Endothelial cell of hepatic sinusoid (primary cell): Measurements from ENCODE around the gene TOR4A.

ENCODE experiments used
- in situ Hi-C: cut with HindIII; loops from 2 replicates; pipeline ENCODE4 v1.10.0; 2017; ENCODE audit warnings: low sequenced_read_pairs

Gene TOR4A

DNA sequence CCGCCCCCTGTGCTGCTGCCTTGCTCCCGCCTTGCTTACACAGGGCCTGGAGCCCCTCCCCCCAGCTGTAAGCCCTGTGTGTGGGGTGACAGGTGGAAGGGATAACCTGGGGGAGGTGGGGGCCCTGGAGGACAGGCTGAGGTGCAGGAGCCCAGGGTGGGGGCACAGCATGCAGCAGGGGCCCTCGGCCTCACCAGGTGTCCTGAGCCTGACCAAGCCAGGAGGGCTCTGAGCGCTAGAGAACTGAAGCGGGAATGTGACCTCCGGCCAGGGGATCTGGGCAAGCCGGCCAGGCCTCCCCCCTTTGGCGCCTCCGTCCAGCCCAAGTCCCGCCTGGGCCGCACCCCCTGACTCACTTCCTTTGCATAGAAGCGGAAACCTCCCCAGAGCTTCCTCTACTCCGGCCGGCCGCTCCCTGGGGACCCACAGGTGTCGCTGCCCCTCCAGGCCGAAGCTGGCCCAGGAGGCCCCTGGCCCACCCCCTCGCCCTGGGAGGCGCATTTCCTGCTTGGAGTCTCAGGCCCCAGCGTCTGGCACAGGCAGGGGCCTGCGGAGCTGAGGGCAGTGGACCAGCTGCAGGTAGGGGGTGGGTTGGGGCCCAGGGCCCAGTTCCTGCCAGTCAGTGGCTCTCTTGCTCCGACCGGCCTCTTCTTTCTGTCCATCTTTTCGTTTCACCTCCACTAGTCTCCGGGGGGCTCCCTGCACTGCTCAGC, at the start of gene TOR4A:
TSS of gene TOR4A (plus strand) at position 398 of the 713 bp plus-strand sequence. CDS start 964 bp downstream, outside the sequence.
- in situ Hi-C loops: no loop called here

- in situ Hi-C loops: no loop called here
Observed at GRCh38 chr9:137227853-137228505, 49.5 kb upstream of the TOR4A start.

- in situ Hi-C loops: no loop called here
Observed at GRCh38 chr9:137228506-137228967, 49.0 kb upstream of the TOR4A start.

DNA sequence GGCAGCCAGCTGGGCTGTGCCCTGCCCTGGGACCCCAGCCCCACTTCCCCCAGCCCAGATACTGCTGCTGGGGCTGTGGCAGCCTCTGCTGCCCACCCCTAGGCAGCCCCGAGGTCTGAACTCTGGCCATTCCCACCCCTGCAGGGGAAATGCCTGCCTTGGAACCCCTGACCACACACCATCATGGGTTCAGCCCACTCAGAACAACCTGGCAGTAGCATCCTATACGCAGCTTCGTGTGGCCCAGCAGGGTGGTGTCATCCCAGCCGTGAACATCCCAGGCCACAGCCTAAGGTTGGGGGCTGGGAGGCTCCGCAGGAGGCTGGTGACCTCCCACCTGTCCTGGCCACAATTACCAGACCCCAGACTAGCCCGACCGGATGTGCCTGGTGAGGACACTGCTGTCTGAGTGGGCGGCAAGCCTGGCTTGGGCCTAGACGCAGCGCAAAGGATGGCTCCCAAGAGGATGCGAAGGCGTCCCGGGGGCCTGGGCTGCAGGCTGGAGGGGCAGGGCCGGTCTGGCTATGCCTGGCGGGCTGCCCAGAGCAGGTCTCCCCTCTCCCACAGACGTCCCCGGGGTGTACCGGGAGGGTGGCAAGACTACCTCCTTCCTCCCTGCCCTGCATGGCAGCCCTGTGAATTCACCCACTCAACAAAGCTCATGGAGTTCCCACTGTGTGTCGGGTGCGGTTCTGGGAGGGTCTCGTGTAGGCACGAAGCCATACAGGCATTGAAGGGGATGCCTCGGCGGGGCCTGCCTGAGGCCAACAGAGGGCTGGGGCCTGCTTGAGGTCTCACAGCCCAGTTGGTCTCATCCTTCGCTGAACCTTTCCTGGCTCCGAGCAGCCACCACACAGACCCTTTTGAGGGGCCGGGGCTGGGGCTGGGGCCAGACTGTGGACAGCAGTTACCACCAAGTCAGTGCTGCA, 48.3 kb upstream of the TOR4A start:
- in situ Hi-C loops: no loop called here

DNA sequence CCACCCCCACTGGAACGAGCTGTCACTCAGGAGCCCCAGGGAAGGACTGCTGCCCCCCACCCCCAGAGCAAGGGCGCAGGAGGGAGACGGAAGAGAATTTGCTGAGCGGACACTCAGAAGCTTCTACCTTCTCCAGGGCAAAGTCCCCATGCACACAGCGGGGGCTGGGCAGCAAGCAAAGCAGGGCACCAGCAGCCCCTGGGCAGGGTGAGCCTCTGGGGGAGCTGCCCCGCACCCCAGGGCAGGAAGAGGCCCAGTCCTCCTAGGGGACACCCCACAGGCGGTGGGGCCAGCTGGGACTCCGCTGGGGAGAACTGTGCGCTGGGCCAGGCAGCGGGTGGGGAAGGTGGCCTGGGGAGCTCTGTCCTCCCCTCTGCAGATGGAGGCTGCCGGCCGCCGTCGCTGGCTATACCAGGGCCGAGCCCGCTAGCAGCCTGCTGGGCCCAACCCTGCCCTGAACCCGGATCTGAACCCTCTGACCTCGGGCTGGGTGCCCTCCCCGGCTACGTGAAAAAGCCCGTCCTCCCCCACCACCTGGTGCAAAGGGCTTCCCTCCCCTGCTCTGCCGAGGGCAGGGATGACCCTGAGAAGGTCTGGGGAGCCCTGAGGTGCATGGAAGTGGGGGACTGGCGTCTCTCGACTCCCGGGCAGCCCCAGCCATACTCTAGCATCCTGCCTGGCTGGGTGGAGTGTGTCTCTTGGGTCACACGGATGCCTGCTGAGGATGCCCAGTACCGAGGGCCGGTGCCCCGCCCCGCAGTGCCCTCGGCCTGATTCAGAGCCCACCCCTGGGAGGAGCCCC, 47.4 kb upstream of the TOR4A start:
- in situ Hi-C loops: no loop called here

DNA sequence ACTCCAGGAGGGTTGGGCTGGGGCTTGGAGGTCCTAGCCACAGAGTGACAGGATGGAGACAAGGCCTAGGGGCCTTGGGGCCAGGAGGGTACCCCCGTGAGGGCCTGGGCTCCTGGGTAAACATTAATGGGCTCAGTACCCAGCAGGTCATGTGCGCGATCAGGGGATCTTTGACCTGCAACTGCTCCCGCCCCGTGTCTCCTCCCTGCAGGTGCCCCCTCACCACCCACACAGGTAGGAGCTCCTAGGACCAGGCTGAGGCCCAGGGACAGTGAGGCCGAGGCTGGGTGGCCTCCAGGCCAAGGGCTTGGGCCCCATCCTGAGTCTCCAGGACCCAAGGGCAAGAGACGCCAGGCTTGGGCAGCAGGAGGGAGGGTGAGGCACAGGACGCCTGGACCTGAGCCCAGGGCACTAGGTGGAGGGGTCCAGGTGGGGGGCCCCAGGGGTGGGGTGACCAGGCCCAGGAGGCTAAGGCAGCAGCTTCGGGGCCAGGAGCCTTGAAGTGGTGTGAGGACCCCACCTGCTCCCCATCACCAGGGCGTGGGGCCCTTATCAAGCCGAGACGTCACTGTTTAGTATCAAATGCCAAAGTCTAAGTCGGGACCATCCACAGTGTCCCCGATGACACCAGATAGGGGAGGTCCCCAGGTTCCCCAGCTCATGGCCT, 46.7 kb upstream of the TOR4A start, which contains the start of gene SLC34A3:
TSS of gene SLC34A3 (plus strand) at position 197 of the 667 bp plus-strand sequence. CDS start 802 bp downstream, outside the sequence.
- in situ Hi-C loops: no loop called here

DNA sequence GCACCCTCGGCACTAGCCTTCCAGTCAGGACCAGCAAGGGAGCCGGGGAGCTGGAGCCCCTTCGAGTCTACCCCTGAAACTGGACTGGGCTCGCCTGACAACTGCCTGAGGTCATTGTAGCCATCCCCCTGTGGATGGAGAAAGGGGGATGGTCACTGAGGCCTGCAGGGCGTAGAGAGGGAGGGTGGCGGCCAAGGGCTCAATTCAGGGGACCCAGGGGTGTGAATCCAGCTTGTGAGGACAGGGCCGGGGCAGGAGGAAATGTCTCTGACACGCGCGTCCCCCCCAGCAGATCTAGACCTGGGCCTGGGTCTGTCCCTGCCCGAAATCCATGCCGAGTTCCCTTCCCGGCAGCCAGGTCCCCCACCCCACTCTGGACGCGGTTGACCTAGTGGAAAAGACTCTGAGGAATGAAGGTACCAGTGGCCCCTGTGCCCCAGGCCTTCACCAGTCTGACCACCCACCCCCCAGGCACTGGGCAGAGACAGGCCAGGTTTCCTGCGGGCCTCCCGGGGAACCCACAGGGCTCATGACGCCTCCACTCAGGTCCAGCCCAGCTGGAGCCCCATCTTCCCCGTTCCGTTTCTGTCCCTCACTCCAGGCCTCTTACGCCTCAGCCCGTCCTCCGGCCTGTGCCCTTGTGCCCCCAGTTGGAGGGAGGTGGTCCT, 46.0 kb upstream of the TOR4A start:
- in situ Hi-C loops: no loop called here

DNA sequence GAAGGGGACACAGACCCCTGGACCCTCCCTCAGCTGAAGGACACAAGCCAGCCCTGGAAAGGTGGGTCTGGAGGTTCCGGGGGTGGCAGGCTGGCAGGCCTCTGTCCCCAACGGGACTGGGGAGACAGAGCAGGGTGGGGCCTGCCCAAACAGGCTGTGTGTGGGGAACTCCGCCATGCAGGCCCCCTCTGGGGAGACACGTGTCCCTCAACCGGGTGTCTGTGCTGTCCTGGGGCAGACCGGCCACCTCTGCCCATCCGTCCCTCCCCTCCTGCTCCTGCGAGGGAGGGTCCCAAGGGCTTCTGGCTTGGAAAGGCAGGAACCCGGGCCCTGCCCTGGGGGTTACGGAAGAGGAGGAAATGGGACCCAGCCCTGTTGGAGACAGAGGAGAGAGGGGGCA, 45.4 kb upstream of the TOR4A start:
- in situ Hi-C loops: no loop called here

- in situ Hi-C loops: no loop called here
Observed at GRCh38 chr9:137232510-137232909, 45.0 kb upstream of the TOR4A start.

GRCh38 chr9:137233143-137233980, 44.2 kb upstream of the TOR4A start:
- in situ Hi-C loops: no loop called here

- in situ Hi-C loops: no loop called here
Observed at GRCh38 chr9:137234055-137234697, 43.4 kb upstream of the TOR4A start.

GRCh38 chr9:137234758-137235423, 42.6 kb upstream of the TOR4A start:
- in situ Hi-C loops: no loop called here

- in situ Hi-C loops: no loop called here
Observed at GRCh38 chr9:137235424-137236237, 41.9 kb upstream of the TOR4A start.

GRCh38 chr9:137236238-137236935, 41.1 kb upstream of the TOR4A start:
- in situ Hi-C loops: no loop called here

DNA sequence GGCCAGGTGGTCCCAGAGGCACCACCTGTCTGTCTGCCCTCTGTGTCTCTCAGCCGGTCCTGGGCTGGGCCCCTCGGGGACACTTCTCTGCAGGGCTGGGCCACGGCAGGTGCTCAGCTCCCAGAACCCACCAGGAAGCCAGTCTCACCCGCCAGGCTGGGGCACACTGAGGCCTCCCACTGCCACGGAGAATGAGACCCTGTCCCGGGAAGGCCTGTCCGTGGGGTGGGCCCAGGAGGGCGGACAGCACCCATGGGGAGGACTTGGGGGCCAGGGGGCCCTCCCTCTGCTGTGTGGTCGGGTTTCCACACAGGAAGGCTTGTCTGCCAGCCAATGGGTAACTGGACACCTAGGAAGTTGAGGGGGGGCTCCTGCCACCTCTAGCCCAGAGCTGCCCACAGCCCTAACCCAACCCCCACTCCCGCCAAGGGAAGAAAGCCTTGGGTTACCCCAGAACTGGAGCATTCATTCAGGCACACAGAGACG, 40.5 kb upstream of the TOR4A start:
- in situ Hi-C loops: no loop called here
